K562 (cell line): ENCODE data around the gene PRR7. TPM values are rescaled to one million over a fixed set of nuclear protein-coding genes. Genes with fewer than 3 reads are reported as not detected.

Experiments used
- AFF1 ChIP-seq, 2 experiments: fragments of 450-650 bp; IDR thresholded peaks; 2 replicates each; pipeline ENCODE4 v1.6.1; 2018; ENCODE audit warnings: mild to moderate bottlenecking in 2 of 2, low read depth in 1 of 2; ENCODE audit not compliant: partially characterized antibody in 2 of 2
- BRD9 ChIP-seq: fragments of 450-650 bp; IDR thresholded peaks from 2 replicates; pipeline ENCODE4 v1.6.1; 2018; ENCODE audit warnings: low read depth; ENCODE audit not compliant: partially characterized antibody
- CXXC5 ChIP-seq: fragments of 250-450 bp; sonication (Bioruptor Pico); IDR thresholded peaks from 2 replicates; pipeline ENCODE4 v1.8.0; 2022; ENCODE audit warnings: inconsistent platforms, mild to moderate bottlenecking, moderate library complexity
- EP300 ChIP-seq: IDR thresholded peaks from 2 replicates; pipeline ENCODE4 v1.6.1; 2012; ENCODE audit warnings: low read length, improper control_type of control experiment
- ID3 ChIP-seq, 2 experiments: fragments of 250-450 bp in 1 of 2; fragments of 450-650 bp in 1 of 2; sonication (Bioruptor Pico) in 1 of 2; IDR thresholded peaks; 2 replicates each; pipeline versions ENCODE4 v1.6.1 to v1.8.0; 2016 to 2021; ENCODE audit warnings: mild to moderate bottlenecking in 2 of 2, moderate library complexity in 2 of 2, missing compliant biosample characterization in 1 of 2, missing genetic modification characterization in 1 of 2
- IRF2 ChIP-seq: sonication (generic); formaldehyde crosslinking; IDR thresholded peaks from 2 replicates; pipeline ENCODE4 v1.8.1; 2022; ENCODE audit warnings: mild to moderate bottlenecking, missing genetic modification reagents
- KAT8 ChIP-seq: fragments of 450-650 bp; IDR thresholded peaks from 2 replicates; pipeline ENCODE4 v1.6.1; 2016; ENCODE audit warnings: low read depth, mild to moderate bottlenecking
- MAZ ChIP-seq, 2 experiments: fragments of 450-650 bp in 1 of 2; sonication (generic) in 1 of 2; formaldehyde crosslinking; IDR thresholded peaks in 1 of 2; conservative IDR thresholded peaks in 1 of 2; 2 replicates each; pipeline versions ENCODE4 v1.4.0 to v1.5.0; 2020; ENCODE audit warnings: mild to moderate bottlenecking in 1 of 2, missing genetic modification reagents in 1 of 2
- MYBL2 ChIP-seq, 2 experiments: fragments of 450-650 bp in 1 of 2; sonication (generic) in 1 of 2; formaldehyde crosslinking in 1 of 2; IDR thresholded peaks; 2 replicates each; pipeline versions ENCODE4 v1.6.1 to v1.8.1; 2017 to 2022; ENCODE audit warnings: borderline replicate concordance in 1 of 2, inconsistent platforms in 1 of 2, low read depth in 1 of 2, mild to moderate bottlenecking in 1 of 2, missing genetic modification reagents in 1 of 2, moderate library complexity in 1 of 2
- NR2C2 ChIP-seq, 2 experiments: fragments of 200-800 bp in 1 of 2; sonication (Bioruptor generic) in 1 of 2; sonication (generic) in 1 of 2; formaldehyde crosslinking in 1 of 2; IDR thresholded peaks; 2 replicates each; pipeline versions ENCODE4 v1.6.1 to v1.8.0; 2016 to 2022; ENCODE audit warnings: mild to moderate bottlenecking in 1 of 2, missing compliant biosample characterization in 1 of 2, missing genetic modification characterization in 1 of 2, missing genetic modification reagents in 1 of 2
- PHF20 ChIP-seq: fragments of 450-650 bp; IDR thresholded peaks from 2 replicates; pipeline ENCODE4 v1.6.1; 2018; ENCODE audit not compliant: partially characterized antibody
- THAP7 ChIP-seq: fragments of 250-450 bp; sonication (Bioruptor Pico); IDR thresholded peaks from 2 replicates; pipeline ENCODE4 v1.5.0; 2021
- YY1 ChIP-seq, 3 experiments: IDR thresholded peaks; 2 replicates each; pipeline ENCODE4 v1.6.1; 2011; ENCODE audit warnings: low read length in 2 of 3, mild to moderate bottlenecking in 2 of 3, moderate library complexity in 2 of 3, borderline replicate concordance in 1 of 3, control low read depth in 1 of 3, low read depth in 1 of 3; ENCODE audit not compliant: insufficient read depth in 3 of 3, insufficient replicate concordance in 2 of 3, control insufficient read depth in 1 of 3, insufficient read length in 1 of 3; ENCODE audit errors: extremely low read depth in 1 of 3
- ZBTB11 ChIP-seq, 3 experiments: fragments of 200-800 bp in 1 of 3; fragments of 250-450 bp in 1 of 3; fragments of 450-650 bp in 1 of 3; sonication (Bioruptor Pico) in 1 of 3; sonication (Bioruptor generic) in 1 of 3; formaldehyde crosslinking in 1 of 3; IDR thresholded peaks; 2 replicates each; pipeline versions ENCODE4 v1.6.1 to v1.8.0; 2016 to 2022; ENCODE audit warnings: mild to moderate bottlenecking in 2 of 3, missing genetic modification characterization in 2 of 3, missing compliant biosample characterization in 1 of 3, moderate library complexity in 1 of 3
- ZC3H11A ChIP-seq: IDR thresholded peaks from 2 replicates; pipeline ENCODE4 v1.6.1; 2012; ENCODE audit warnings: low read depth, low read length, improper control_type of control experiment
- polyA plus RNA-seq, 8 experiments: library from polyadenylated mRNA; depleted of rRNA in 4 of 8; stranded (reverse) in 5 of 8; unstranded in 3 of 8; fragments of >200 nt; fragmentation: Nextera tagmentation in 2 of 8; fragmentation: Illumina TruSeq in 1 of 8; extraction: Ambion mirVana in 2 of 8; extraction: Trizol in 1 of 8; gene quantifications; 2 replicates each; pipeline versions ENCODE4 v1.2.1 to v1.2.3, GENCODE V29; 2011 to 2014; ENCODE audit warnings: inconsistent platforms in 1 of 8, missing spikeins in 1 of 8
- total RNA-seq, 7 experiments: library from RNA; depleted of rRNA in 6 of 7; stranded (reverse); fragments of >200 nt in 6 of 7; fragmentation: Illumina TruSeq in 2 of 7; extraction: Trizol in 2 of 7; gene quantifications; 2 replicates each; pipeline versions ENCODE4 v1.2.1 to v1.2.3, GENCODE V29; 2011 to 2021; ENCODE audit warnings: low replicate concordance in 1 of 7

Gene PRR7
- total and polyA plus RNA-seq, 9 of the 15 experiments (the other 6 are each of a cell fraction or from before 2014, with no cell fraction given) = 0.80 to 11.3 (median 10.4) TPM; not detected in 4

GRCh38 chr5:177455036-177455660 is 8.5 kb downstream of the PRR7 start (continued):
- TF ChIP-seq EP300 (peak; percentile 32; the same call in 1 of the 2 replicates), ZBTB11 (CRISPR knock-in tag; IDR thresholded peaks at IDR 0.05) (peak in 1 of 3 experiments; percentile 19; a peak in 1 of 6 replicates), MAZ (CRISPR knock-in tag; conservative IDR thresholded peaks at IDR 0.05 in 1 of 2, IDR thresholded peaks at IDR 0.05 in 1 of 2) (peak; percentile 64 to 84), CXXC5 (CRISPR knock-in tag) (peak; percentile 95), ID3 (CRISPR knock-in tag; IDR thresholded peaks at IDR 0.05) (no peak), ID3 (tag; IDR thresholded peaks at IDR 0.05) (peak; percentile 67; the same call in 1 of the 2 replicates), BRD9 (no peak), KAT8 (no peak), AFF1 (IDR thresholded peaks at IDR 0.05; ENCODE audit: low read depth in 1 of 2, partially characterized antibody in 2 of 2) (no peak), IRF2 (CRISPR knock-in tag) (peak; percentile 28; the same call in 1 of the 2 replicates), NR2C2 (CRISPR knock-in tag; IDR thresholded peaks at IDR 0.05) (peak; percentile 69), NR2C2 (tag; IDR thresholded peaks at IDR 0.05) (peak; percentile 36; the same call in 1 of the 2 replicates), YY1 (IDR thresholded peaks at IDR 0.05; ENCODE audit: borderline replicate concordance in 1 of 3, control insufficient read depth in 1 of 3, extremely low read depth in 1 of 3, insufficient read depth in 3 of 3, insufficient read length in 1 of 3, insufficient replicate concordance in 2 of 3, low read depth in 1 of 3, low read length in 2 of 3) (peak in 2 of 3 experiments; percentile 63 to 67), THAP7 (no peak), PHF20 (peak; percentile 32), ZC3H11A (no peak), MYBL2 (IDR thresholded peaks at IDR 0.05; ENCODE audit: low read depth) (no peak), MYBL2 (CRISPR knock-in tag; IDR thresholded peaks at IDR 0.05; ENCODE audit: borderline replicate concordance) (no peak)
